Caco-2 (cell line): Measurements from ENCODE around the gene C6orf89. TPM values are rescaled to one million over a fixed set of nuclear protein-coding genes. Genes with fewer than 3 reads are reported as not detected.

Experiments
- BruUV-seq: library from RNA; stranded (reverse); fragments of 400-500 nt; replicated peaks from 2 replicates; lab custom pipeline; 2021; lab: Mats Ljungman, UMichigan
- CTCF ChIA-PET: fragments of 300-600 bp; sonication (Branson Sonifier 250); formaldehyde crosslinking; loops from one replicate; lab custom pipeline; 2022; ENCODE audit warnings: antibody characterized with exemption; lab: Charles Lee
- POLR2A ChIA-PET: fragments of 300-600 bp; sonication (Branson Sonifier 250); formaldehyde crosslinking; loops from one replicate; lab custom pipeline; 2022; ENCODE audit warnings: antibody characterized with exemption; lab: Charles Lee
- DNase-seq, 2 experiments: peaks; one replicate each; pipeline versions ENCODE4 v3.0.0 to v3.0.0-alpha.2; 2020 to 2022
- H3K27me3 ChIP-seq: replicated peaks from 2 replicates; pipeline ENCODE4 v1.6.0; 2011; ENCODE audit warnings: low read length; ENCODE audit not compliant: control insufficient read depth, insufficient read depth
- H3K36me3 ChIP-seq: 2 replicates; pipeline ENCODE4 v1.5.1; 2011; ENCODE audit warnings: low read length; ENCODE audit not compliant: control insufficient read depth, insufficient read depth
- H3K4me1 ChIP-seq: fragments of 250-450 bp; sonication (Bioruptor Pico); 2 replicates; pipeline ENCODE4 v1.5.1; 2020; ENCODE audit warnings: mild to moderate bottlenecking
- H3K4me3 ChIP-seq: 2 replicates; pipeline ENCODE4 v1.5.1; 2011; ENCODE audit warnings: low read depth, mild to moderate bottlenecking, control low read depth, low read length
- H3K9me3 ChIP-seq: fragments of 250-450 bp; sonication (Bioruptor Pico); 2 replicates; pipeline ENCODE4 v1.5.1; 2020; ENCODE audit warnings: mild to moderate bottlenecking, moderate library complexity
- H3K27ac Mint-ChIP-seq: one replicate; pipeline ENCODE4 v1.8.0; 2022; ENCODE audit warnings: mixed read lengths; ENCODE audit not compliant: unreplicated experiment
- H3K27me3 Mint-ChIP-seq: one replicate; pipeline ENCODE4 v1.8.0; 2022; ENCODE audit warnings: mixed read lengths; ENCODE audit not compliant: insufficient read depth, unreplicated experiment
- H3K36me3 Mint-ChIP-seq: one replicate; pipeline ENCODE4 v1.8.0; 2022; ENCODE audit warnings: mild to moderate bottlenecking, mixed read lengths; ENCODE audit not compliant: insufficient read depth, unreplicated experiment
- H3K4me1 Mint-ChIP-seq: one replicate; pipeline ENCODE4 v1.8.0; 2022; ENCODE audit warnings: low read depth, mixed read lengths; ENCODE audit not compliant: unreplicated experiment
- H3K4me3 Mint-ChIP-seq: one replicate; pipeline ENCODE4 v1.8.0; 2022; ENCODE audit warnings: mild to moderate bottlenecking, moderate library complexity, mixed read lengths; ENCODE audit not compliant: unreplicated experiment
- H3K9me3 Mint-ChIP-seq: one replicate; pipeline ENCODE4 v1.8.0; 2022; ENCODE audit warnings: mixed read lengths; ENCODE audit not compliant: unreplicated experiment
- intact Hi-C: fragments of 100-400 bp; cut with micrococcal nuclease; formaldehyde crosslinking; loops from one replicate; pipeline ENCODE4 v1.10.0; 2022; ENCODE audit not compliant: unreplicated experiment
- total RNA-seq: library from RNA; stranded (reverse); gene quantifications from 2 replicates; pipeline ENCODE4 v1.2.3, GENCODE V29; 2022
- TF ChIP-seq, protein P1 (sequence below), 2 experiments: fragments of 200-600 bp in 1 of 2; IDR thresholded peaks; 1 replicate in 1 of 2; 2 replicates in 1 of 2; pipeline versions ENCODE4 v1.5.1 to v1.8.0; 2011 to 2022; ENCODE audit warnings: antibody characterized with exemption in 1 of 2, control low read depth in 1 of 2, inconsistent platforms in 1 of 2, low read depth in 1 of 2, low read length in 1 of 2, mild to moderate bottlenecking in 1 of 2, moderate library complexity in 1 of 2; ENCODE audit not compliant: insufficient read depth in 1 of 2, severe bottlenecking in 1 of 2, unreplicated experiment in 1 of 2

C6orf89 gene
- total RNA-seq, 1 experiment from 2014 or later: 24.4 TPM

DNA sequence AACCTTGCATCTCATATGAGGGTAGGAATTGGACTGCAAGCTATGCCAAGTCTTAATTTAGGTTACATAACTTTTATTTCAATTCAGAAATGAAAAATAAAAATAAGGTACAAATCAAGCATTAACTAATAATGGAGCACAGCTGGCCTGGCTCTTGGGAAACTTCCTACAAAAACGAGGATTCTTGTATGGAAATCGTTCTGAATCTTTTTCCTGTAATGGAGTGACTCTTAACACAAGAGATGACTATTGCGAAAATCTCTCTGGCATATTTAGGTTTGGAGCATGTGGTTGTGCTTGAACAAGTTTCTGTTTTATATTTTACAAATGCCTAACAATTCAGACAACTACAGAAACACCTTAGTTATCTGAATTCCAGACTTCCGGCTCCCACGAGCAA lies 34.8 kb downstream of the C6orf89 start:
- no peaks in the 10 kb centered on the region for H3K27me3 ChIP-seq
- H3K4me3 ChIP-seq: no peak overlapping the region
- BruUV-seq: no TSS peak
- H3K4me1 ChIP-seq: no peaks in the 10 kb centered on the region
- H3K36me3 ChIP-seq: no peaks in the 10 kb centered on the region
- POLR2A ChIA-PET: no interaction called here
- intact Hi-C loops: no loop called here
- CTCF ChIA-PET: no interaction called here
- DNase-seq: no peak
- H3K36me3 Mint-ChIP-seq: no peaks in the 10 kb centered on the region
- H3K4me1 Mint-ChIP-seq: peaks cover 7% of the 10 kb centered on the region
- no peak overlapping the region for H3K27ac Mint-ChIP-seq
- H3K27me3 Mint-ChIP-seq: no peaks in the 10 kb centered on the region
- no peaks in the 10 kb centered on the region for H3K9me3 Mint-ChIP-seq
- H3K9me3 ChIP-seq: no peaks in the 10 kb centered on the region
- TF ChIP-seq, protein P1, sequence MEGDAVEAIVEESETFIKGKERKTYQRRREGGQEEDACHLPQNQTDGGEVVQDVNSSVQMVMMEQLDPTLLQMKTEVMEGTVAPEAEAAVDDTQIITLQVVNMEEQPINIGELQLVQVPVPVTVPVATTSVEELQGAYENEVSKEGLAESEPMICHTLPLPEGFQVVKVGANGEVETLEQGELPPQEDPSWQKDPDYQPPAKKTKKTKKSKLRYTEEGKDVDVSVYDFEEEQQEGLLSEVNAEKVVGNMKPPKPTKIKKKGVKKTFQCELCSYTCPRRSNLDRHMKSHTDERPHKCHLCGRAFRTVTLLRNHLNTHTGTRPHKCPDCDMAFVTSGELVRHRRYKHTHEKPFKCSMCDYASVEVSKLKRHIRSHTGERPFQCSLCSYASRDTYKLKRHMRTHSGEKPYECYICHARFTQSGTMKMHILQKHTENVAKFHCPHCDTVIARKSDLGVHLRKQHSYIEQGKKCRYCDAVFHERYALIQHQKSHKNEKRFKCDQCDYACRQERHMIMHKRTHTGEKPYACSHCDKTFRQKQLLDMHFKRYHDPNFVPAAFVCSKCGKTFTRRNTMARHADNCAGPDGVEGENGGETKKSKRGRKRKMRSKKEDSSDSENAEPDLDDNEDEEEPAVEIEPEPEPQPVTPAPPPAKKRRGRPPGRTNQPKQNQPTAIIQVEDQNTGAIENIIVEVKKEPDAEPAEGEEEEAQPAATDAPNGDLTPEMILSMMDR (IDR thresholded peaks at IDR 0.05; ENCODE audit: insufficient read depth in 1 of 2, low read depth in 1 of 2, low read length in 1 of 2, severe bottlenecking in 1 of 2, unreplicated experiment in 1 of 2): no peak
- H3K4me3 Mint-ChIP-seq: no peak overlapping the region

DNA sequence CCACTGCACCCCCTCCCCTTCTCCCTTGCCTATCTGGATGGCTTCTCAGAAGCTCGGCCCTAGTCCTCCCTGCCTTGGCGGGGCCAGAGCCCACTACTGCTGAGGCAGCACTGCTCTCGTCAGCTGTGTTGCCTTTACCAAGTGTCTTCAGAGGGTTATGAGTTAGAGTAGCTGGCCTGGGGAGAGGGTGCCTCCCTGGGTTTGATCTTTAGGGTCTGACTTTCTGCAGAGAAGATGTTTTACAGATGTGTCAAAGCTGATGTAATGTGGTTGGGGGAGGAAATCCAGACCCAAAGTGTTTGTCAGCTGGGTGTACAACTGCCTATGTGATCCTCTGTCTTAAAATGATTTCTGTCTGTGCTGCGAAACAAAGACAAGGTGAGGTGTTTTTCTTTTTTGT lies 38.4 kb downstream of the C6orf89 start:
- POLR2A ChIA-PET: no interaction called here
- Mint-ChIP-seq H3K4me1 (no peaks in the 10 kb centered on the region), H3K27ac (no peak overlapping the region), H3K27me3 (no peaks in the 10 kb centered on the region), H3K36me3 (no peaks in the 10 kb centered on the region), H3K9me3 (no peaks in the 10 kb centered on the region), H3K4me3 (no peak overlapping the region)
- Histone ChIP-seq H3K4me3 (no peak overlapping the region), H3K27me3 (no peaks in the 10 kb centered on the region), H3K9me3 (no peaks in the 10 kb centered on the region), H3K4me1 (no peaks in the 10 kb centered on the region), H3K36me3 (no peaks in the 10 kb centered on the region)
- TF ChIP-seq, protein P1 (IDR thresholded peaks at IDR 0.05; ENCODE audit: insufficient read depth in 1 of 2, low read depth in 1 of 2, low read length in 1 of 2, severe bottlenecking in 1 of 2, unreplicated experiment in 1 of 2): no peak
- intact Hi-C loops: no loop called here
- CTCF ChIA-PET: interaction anchor here (0.8 kb wide), 1 partner anchor 83 kb away, joined by 3 read pairs; no protein-coding TSS in a partner anchor
- no TSS peak for BruUV-seq
- DNase-seq: no peak

DNA sequence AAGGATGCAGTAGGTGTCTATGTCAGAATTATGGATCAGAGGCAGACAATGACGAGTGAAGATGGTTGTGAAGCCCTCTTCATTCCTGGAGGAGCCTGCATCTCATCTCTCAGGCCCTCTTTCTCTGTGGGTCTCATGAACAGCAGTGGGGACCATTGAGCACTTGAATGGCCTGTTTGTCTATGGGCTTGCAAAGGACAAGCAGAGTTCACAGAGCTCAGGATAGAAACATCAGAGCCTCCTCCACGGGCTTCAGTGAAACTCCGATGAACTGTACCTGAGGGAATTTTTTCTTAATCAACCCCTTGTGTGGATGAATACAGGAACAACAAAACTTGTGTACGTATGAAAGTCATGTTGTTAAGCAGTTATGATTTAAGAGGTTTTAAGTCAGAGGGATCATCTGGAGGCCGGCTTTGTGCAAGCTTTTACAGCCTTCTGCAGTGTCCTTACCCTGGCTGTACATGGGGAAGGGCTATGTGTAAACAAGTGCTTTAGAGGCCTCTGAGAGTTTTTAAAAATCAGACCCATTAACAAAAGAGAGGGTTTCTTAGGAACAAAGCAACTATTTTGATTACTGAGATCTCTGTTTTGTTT lies 39.1 kb downstream of the C6orf89 start:
- CTCF ChIA-PET: interaction anchor here (0.8 kb wide), 1 partner anchor 82 kb away, joined by 3 read pairs; no protein-coding TSS in a partner anchor
- Mint-ChIP-seq H3K4me1 (no peaks in the 10 kb centered on the region), H3K36me3 (no peaks in the 10 kb centered on the region), H3K27me3 (no peaks in the 10 kb centered on the region), H3K9me3 (no peaks in the 10 kb centered on the region), H3K27ac (no peak overlapping the region), H3K4me3 (no peak overlapping the region)
- Histone ChIP-seq H3K4me1 (no peaks in the 10 kb centered on the region), H3K36me3 (no peaks in the 10 kb centered on the region), H3K27me3 (no peaks in the 10 kb centered on the region), H3K9me3 (no peaks in the 10 kb centered on the region), H3K4me3 (no peak overlapping the region)
- POLR2A ChIA-PET: no interaction called here
- BruUV-seq: no TSS peak
- TF ChIP-seq, protein P1 (IDR thresholded peaks at IDR 0.05; ENCODE audit: insufficient read depth in 1 of 2, low read depth in 1 of 2, low read length in 1 of 2, severe bottlenecking in 1 of 2, unreplicated experiment in 1 of 2): no peak
- intact Hi-C loops: no loop called here
- no peak for DNase-seq
